Suprapubic skin (tissue), 4 donors: ENCODE measurements around the gene SLC49A4. TPM values are rescaled to one million over a fixed set of nuclear protein-coding genes. Genes with fewer than 3 reads are reported as not detected.

Experiments
- DNase-seq, 2 donors: peaks; one replicate each; pipeline ENCODE4 v3.0.0-alpha.2; 2019; ENCODE audit warnings: low spot score in 2 of 2
- H3K27ac ChIP-seq: fragments of 200-600 bp; sonication (generic); one replicate; pipeline ENCODE4 v1.5.1; 2019
- H3K27me3 ChIP-seq: fragments of 200-600 bp; sonication (generic); one replicate; pipeline ENCODE4 v1.5.1; 2019
- H3K36me3 ChIP-seq: fragments of 200-600 bp; sonication (generic); one replicate; pipeline ENCODE4 v1.5.1; 2019
- H3K4me1 ChIP-seq: fragments of 200-600 bp; sonication (generic); one replicate; pipeline ENCODE4 v1.5.1; 2019
- H3K4me3 ChIP-seq: fragments of 200-600 bp; sonication (generic); one replicate; pipeline ENCODE4 v1.5.1; 2019; ENCODE audit warnings: mild to moderate bottlenecking
- H3K9me3 ChIP-seq: fragments of 200-600 bp; sonication (generic); one replicate; pipeline ENCODE4 v1.5.1; 2019
- EP300 ChIP-seq: sonication (generic); formaldehyde crosslinking; IDR thresholded peaks from one replicate; pipeline ENCODE4 v1.6.1; 2017; ENCODE audit warnings: antibody characterized with exemption
- POLR2A ChIP-seq, 2 donors: fragments of 450-650 bp; IDR thresholded peaks; one replicate each; pipeline ENCODE4 v1.6.1; 2017; ENCODE audit warnings: antibody characterized with exemption in 2 of 2, mild to moderate bottlenecking in 2 of 2, moderate library complexity in 2 of 2
- POLR2AphosphoS5 ChIP-seq, 3 donors: sonication (generic); formaldehyde crosslinking; IDR thresholded peaks; one replicate each; pipeline ENCODE4 v1.6.1; 2017; ENCODE audit warnings: antibody characterized with exemption in 3 of 3
- WGBS: methylation state at CpG from one replicate; pipeline ENCODE4 v1.1.5; 2018; 5-methylcytosine and 5-hydroxymethylcytosine counted together
- total RNA-seq, 4 donors: library from RNA; depleted of rRNA; stranded (reverse); fragments of >200 nt; gene quantifications; one replicate each; pipeline ENCODE4 v1.1.0, GENCODE V29; 2016
- TF ChIP-seq, protein P1 (sequence below), 2 donors: fragments of 200-600 bp in 1 of 2; fragments of 450-650 bp in 1 of 2; sonication (generic) in 1 of 2; IDR thresholded peaks; one replicate each; pipeline ENCODE4 v1.5.1; 2016 to 2019; ENCODE audit warnings: antibody characterized with exemption in 2 of 2, mild to moderate bottlenecking in 1 of 2, moderate library complexity in 1 of 2

The SLC49A4 gene
- total RNA-seq, 4 donors from 2014 or later, result 20.9 to 34.0 (median 32.1) TPM

DNA sequence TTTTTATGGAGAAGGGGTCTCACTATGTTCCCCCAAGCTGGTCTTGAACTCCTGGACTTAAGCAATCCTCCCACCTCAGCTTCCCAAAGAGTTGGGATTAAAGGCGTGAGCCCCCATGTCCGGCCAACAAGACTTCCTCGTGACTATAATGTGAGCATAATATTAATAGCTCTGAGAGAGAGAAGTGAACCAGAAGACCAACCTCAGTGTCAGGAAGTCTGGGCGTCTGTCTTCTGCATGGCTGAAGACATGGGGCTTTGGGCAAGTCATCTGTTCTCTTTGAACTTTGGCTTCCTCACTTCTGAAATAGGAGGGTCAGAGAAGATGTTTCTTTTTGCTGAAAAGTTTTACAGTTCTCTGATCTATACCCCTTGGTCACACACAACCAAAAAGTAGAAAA, 92.1 kb downstream of the SLC49A4 start:
- peaks cover 14% of the 10 kb centered on the region for H3K4me1 ChIP-seq
- peaks cover 3% of the 10 kb centered on the region for H3K27me3 ChIP-seq
- H3K36me3 ChIP-seq, result peaks cover 1% of the 10 kb centered on the region
- TF ChIP-seq EP300 (no peak), POLR2A (IDR thresholded peaks at IDR 0.05) (no peak)
- no peak for DNase-seq
- no peak overlapping the region for H3K27ac ChIP-seq
- WGBS, result 80% methylated on average over 4 of the region's 4 CpGs
- H3K9me3 ChIP-seq, result no peaks in the 10 kb centered on the region
- no peak overlapping the region for H3K4me3 ChIP-seq

DNA sequence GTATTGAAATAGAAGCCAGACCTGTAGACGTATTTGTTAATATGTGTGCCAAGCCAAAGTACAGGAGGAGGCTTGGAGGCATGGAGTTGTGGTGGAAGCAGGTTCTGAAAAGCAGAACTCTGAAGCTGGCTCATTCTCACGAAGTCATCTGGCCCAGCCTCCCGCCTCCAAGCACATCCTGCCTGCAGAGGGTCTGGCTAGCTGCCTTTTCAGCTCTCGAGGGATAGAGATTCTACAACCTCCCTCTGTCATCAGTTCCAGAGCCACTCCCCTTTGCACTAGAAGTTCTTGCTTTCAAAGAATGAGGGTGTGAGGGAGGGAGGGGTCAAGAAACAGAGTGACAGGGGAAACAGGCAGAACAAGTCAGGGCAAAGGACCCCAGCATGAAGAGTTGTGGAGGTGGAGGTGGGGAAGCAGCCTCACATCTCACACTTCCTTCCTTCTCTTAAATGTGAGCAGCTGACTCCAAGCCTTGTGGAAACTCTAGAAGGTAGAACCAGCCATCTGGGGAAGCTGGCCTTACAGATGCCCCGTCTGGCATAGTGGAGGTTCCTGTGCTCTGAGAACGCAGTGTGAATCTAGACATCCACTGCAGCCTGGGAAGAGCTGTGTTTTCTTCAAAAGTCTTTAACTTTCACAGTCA, 95.3 kb downstream of the SLC49A4 start:
- WGBS, result 13% methylated on average over 6 of the region's 6 CpGs
- no peak for DNase-seq

DNA sequence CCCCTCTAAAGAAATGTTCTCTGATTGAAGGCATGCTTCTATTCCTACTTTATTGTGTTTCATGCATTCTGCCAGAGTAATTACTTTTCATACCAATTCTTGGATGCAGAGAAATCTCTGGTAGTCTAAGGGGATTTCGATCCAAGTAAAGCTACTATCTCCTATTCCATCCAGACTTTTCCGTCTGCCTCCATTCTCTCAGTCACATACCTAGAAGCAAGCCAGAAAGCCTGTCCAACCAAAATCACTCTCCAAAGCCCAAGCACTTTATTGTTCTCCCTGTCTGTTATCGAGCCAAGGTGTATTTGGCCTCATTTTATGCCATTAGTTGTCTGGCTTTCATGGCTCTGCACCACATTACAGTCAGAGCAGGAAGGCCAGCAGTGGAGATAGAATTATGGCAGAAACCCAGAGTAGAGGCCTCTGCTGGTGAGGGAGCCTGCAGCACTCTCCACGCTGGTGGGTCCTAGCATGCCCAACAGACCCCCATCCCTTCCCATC, 95.9 kb downstream of the SLC49A4 start:
- Histone ChIP-seq H3K4me3 (no peak overlapping the region), H3K36me3 (no peaks in the 10 kb centered on the region), H3K27me3 (peaks cover 3% of the 10 kb centered on the region), H3K4me1 (peaks cover 29% of the 10 kb centered on the region), H3K27ac (no peak overlapping the region), H3K9me3 (no peaks in the 10 kb centered on the region)
- WGBS, result 59% methylated on average over 4 of the region's 4 CpGs
- DNase-seq, result no peak
- TF ChIP-seq POLR2A (IDR thresholded peaks at IDR 0.05) (no peak), POLR2AphosphoS5 (IDR thresholded peaks at IDR 0.05) (no peak), EP300 (no peak)
- TF ChIP-seq, protein P1, sequence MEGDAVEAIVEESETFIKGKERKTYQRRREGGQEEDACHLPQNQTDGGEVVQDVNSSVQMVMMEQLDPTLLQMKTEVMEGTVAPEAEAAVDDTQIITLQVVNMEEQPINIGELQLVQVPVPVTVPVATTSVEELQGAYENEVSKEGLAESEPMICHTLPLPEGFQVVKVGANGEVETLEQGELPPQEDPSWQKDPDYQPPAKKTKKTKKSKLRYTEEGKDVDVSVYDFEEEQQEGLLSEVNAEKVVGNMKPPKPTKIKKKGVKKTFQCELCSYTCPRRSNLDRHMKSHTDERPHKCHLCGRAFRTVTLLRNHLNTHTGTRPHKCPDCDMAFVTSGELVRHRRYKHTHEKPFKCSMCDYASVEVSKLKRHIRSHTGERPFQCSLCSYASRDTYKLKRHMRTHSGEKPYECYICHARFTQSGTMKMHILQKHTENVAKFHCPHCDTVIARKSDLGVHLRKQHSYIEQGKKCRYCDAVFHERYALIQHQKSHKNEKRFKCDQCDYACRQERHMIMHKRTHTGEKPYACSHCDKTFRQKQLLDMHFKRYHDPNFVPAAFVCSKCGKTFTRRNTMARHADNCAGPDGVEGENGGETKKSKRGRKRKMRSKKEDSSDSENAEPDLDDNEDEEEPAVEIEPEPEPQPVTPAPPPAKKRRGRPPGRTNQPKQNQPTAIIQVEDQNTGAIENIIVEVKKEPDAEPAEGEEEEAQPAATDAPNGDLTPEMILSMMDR (IDR thresholded peaks at IDR 0.05), result no peak

More for the DNA sequence above, 95.3 kb downstream of the SLC49A4 start:
- H3K27me3 ChIP-seq, result peaks cover 3% of the 10 kb centered on the region
- peaks cover 29% of the 10 kb centered on the region for H3K4me1 ChIP-seq
- H3K27ac ChIP-seq, result no peak overlapping the region
- no peaks in the 10 kb centered on the region for H3K36me3 ChIP-seq
- no peaks in the 10 kb centered on the region for H3K9me3 ChIP-seq
- TF ChIP-seq EP300, result no peak
- TF ChIP-seq, protein P1 (IDR thresholded peaks at IDR 0.05), result no peak
- no peak for TF ChIP-seq POLR2AphosphoS5 (IDR thresholded peaks at IDR 0.05)
- TF ChIP-seq POLR2A (IDR thresholded peaks at IDR 0.05), result no peak
- no peak overlapping the region for H3K4me3 ChIP-seq

DNA sequence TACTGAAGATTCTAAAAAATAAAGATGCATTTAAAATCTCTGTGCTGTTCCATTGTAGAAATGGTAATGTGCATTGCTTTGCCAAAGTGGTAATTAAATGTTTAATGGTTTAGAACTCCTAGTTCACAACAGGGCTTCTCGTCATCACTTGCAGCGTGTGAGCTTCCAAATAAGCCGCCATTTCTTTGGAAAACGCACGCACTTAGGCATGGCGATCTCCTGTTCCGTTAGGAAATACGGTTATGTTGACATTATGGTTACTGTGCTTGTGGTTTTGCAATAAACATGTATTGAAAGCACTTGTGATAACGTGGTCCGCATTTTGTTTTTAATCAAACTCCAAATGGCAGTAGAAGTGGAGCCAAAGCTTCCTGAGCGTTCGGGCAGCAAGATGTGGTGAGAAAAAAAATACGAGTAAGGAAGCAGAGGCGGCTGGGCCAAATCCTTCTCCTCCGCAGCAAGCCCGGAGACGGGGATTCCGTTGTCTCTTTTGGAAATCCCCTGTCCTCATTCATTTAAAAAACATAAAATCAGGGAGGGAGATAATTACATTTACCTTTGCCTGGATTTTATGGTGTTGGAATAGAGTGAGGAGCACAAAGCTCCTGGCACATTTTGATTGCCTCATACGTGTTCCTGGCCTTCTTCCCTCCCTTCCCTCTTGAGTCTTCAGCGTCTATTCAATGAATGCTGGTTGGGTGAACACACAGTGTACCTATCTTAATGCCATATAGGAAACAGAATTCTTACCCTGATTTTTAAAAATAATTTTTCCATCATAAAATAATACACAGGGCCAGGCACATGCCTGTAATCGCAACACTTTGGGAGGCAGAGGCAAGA, 97.5 kb downstream of the SLC49A4 start:
- H3K4me1 ChIP-seq, result peaks cover 29% of the 10 kb centered on the region
- H3K27ac ChIP-seq, result no peak overlapping the region
- H3K36me3 ChIP-seq, result no peaks in the 10 kb centered on the region
- H3K4me3 ChIP-seq, result no peak overlapping the region
- DNase-seq, result no peak
- TF ChIP-seq EP300, result no peak
- TF ChIP-seq POLR2AphosphoS5 (IDR thresholded peaks at IDR 0.05), result no peak
- TF ChIP-seq, protein P1 (IDR thresholded peaks at IDR 0.05), result no peak
- TF ChIP-seq POLR2A (IDR thresholded peaks at IDR 0.05), result no peak
- no peaks in the 10 kb centered on the region for H3K9me3 ChIP-seq
- H3K27me3 ChIP-seq, result peaks cover 3% of the 10 kb centered on the region
- WGBS, result 73% methylated on average over 21 of the region's 21 CpGs

DNA sequence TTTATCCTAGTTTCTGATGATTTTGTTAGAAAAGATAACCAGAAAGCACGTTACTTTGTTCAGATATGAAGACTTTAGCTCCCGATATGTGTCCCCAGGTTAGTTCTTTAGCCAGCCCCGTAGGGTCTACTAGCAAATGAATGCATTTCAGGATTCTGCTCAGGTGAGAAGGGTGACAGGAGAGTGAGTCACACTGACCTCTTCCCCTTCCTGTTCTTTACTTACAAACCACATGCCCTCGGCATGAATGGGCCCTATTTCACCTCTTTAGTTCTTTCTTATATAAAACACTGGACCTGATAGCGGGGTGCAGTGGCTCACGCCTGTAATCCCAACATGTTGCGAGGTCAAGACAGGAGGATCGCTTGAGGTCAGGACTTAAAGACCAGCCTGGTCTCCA, 98.4 kb downstream of the SLC49A4 start:
- no peaks in the 10 kb centered on the region for H3K9me3 ChIP-seq
- H3K4me3 ChIP-seq, result no peak overlapping the region
- peaks cover 3% of the 10 kb centered on the region for H3K27me3 ChIP-seq
- TF ChIP-seq, protein P1 (IDR thresholded peaks at IDR 0.05), result no peak
- TF ChIP-seq EP300 (no peak), POLR2A (IDR thresholded peaks at IDR 0.05) (no peak), POLR2AphosphoS5 (IDR thresholded peaks at IDR 0.05) (no peak)
- no peak for DNase-seq
- H3K4me1 ChIP-seq, result peaks cover 29% of the 10 kb centered on the region
- H3K36me3 ChIP-seq, result no peaks in the 10 kb centered on the region
- 89% methylated on average over 8 of the region's 8 CpGs for WGBS
- no peak overlapping the region for H3K27ac ChIP-seq
